WI38 (cell line): ENCODE measurements around the gene SLC39A8.
"Not testable (repeated sequence)": the region's sequence is repeated elsewhere in the genome, so short reads cannot be mapped to it uniquely, and the experiment has no call there.

Experiments
- H3K4me3 ChIP-seq: 2 replicates; pipeline ENCODE4 v1.5.1; 2011; ENCODE audit warnings: low read depth, mild to moderate bottlenecking, control low read depth, low read length
- CTCF ChIP-seq: IDR thresholded peaks from 2 replicates; pipeline ENCODE4 v1.5.1; 2012; ENCODE audit warnings: low read depth, mild to moderate bottlenecking, control low read depth, low read length

SLC39A8 gene

GRCh38 chr4:102362922-102363432 is 17.7 kb upstream of the SLC39A8 start:
- H3K4me3 ChIP-seq = no peak overlapping the region
- TF ChIP-seq CTCF = no peak

GRCh38 chr4:102358128-102358527 is 12.8 kb upstream of the SLC39A8 start:
- no peak overlapping the region for H3K4me3 ChIP-seq
- TF ChIP-seq CTCF = no peak

GRCh38 chr4:102357637-102358036 is 12.4 kb upstream of the SLC39A8 start:
- H3K4me3 ChIP-seq = not testable (repeated sequence)

- H3K4me3 ChIP-seq = no peak overlapping the region
- TF ChIP-seq CTCF = no peak
These were observed 11.4 kb upstream of the SLC39A8 start for GRCh38 chr4:102356562-102357202.

GRCh38 chr4:102355748-102356147 is 10.5 kb upstream of the SLC39A8 start:
- H3K4me3 ChIP-seq = no peak overlapping the region
- no peak for TF ChIP-seq CTCF

- no peak for TF ChIP-seq CTCF
These were observed 9.6 kb upstream of the SLC39A8 start for GRCh38 chr4:102354671-102355454.

GRCh38 chr4:102352781-102353180 is 7.5 kb upstream of the SLC39A8 start:
- no peak overlapping the region for H3K4me3 ChIP-seq
- TF ChIP-seq CTCF = no peak

More at GRCh38 chr4:102354671-102355454, 9.6 kb upstream of the SLC39A8 start:
- no peak overlapping the region for H3K4me3 ChIP-seq
